ENCODE measurements around the gene SLC34A1.
"Not testable (repeated sequence)": the region's sequence is repeated elsewhere in the genome, so short reads cannot be mapped to it uniquely, and the experiment has no call there.

SLC34A1 gene

DNA sequence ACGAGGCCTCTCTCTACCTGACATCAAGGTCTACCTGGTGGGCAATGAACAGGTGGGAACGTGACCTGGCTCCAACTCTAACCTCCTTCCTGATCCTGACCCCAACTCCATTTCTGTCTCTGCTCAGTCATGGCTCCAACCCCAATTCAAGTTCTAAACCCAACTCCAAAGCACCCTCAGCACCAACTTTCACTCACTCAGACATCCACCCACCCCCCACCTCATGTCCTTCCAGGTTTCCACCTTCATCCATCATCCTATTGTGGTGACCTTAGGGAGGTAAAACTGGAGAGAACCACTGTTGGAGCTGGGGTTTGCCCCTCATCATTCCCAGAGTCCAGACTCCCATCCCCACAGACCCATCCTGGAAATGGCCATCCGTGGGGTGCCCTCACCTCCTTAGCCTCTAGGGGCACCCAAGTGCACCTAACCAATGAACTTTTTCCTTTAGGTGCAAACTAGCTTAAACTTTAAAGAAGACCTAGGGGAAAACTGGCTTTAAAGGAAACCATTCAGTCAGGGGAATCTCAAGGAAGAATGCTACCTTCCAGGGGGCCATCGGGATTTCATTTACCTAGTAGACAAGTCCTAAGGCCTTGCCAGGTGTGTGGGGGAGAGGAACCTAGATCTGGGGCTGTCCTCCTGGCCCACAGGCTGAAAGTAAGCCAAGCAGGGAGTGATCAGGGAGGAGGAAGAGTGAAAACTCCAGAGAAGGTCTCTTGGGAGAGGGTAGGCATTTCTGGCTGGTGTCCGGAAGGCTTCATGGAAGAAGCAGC, 15.2 kb upstream of the SLC34A1 start:
- DNase-seq: no peak

GRCh38 chr5:177369645-177370440, 14.4 kb upstream of the SLC34A1 start:
- no peak for DNase-seq

- DNase-seq: peak; percentile 58
Observed at GRCh38 chr5:177370488-177371119, 13.6 kb upstream of the SLC34A1 start.

- no peak for DNase-seq
Observed at GRCh38 chr5:177371120-177372033, 12.9 kb upstream of the SLC34A1 start.

DNA sequence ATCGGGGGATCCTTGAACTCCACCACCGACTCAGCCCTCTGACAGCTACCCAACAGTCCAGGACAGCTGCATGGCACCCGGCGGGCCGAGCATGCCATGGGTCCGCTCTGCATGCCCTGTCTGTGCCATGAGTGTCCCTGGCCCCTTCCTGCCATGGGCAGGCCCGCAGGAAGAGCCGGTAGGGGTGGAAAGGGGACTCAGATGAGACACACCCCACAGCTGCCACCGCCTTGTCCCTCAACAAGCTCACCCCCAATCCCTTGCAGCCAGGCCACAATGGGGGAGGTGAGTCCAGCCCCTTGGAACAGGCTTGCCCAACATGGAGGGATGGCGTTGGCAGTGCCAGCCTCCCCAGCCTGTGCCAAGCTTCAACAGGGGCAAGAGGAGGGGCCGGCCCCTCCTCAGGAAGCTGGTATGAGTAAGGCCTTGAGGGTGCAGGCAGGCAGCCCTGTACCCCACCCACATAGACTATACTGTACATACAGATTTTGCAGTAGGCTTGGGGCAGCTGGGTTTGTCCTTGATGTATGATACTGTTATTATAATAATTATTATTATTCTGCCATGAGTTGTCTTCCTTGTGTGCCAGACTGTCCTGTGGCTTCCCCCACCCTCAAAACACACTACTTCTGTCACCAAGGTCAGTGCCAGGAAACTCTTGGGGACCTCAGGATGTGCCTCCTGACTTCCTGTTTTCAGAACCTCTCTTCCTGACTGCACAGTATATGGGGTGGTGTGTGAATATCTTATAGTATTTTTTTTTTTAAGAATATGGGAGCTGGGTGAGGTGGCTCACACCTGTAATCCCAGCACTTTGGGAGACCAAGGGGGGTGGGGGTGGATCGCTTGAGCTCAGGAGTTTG, 12.0 kb upstream of the SLC34A1 start:
- DNase-seq: no peak

DNA sequence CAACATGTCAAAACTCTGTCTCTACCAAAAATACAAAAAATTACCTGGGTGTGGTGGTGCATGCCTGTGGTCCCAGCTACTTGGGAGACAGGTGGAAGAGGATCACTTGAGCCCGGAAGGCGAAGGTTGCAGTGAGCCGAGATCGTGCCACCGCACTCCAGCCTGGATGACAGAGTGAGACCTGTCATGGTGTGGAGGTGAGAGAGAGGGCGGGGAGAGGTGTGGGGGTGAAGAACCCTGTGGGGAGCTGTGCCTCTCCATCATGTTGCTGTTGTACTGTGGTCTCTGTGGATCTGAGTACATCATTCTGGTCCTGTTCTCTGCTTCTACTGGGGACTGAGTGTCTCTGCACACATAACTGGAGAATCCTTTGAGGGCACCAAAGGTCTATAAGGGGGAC, 11.3 kb upstream of the SLC34A1 start:
- DNase-seq: no peak

DNA sequence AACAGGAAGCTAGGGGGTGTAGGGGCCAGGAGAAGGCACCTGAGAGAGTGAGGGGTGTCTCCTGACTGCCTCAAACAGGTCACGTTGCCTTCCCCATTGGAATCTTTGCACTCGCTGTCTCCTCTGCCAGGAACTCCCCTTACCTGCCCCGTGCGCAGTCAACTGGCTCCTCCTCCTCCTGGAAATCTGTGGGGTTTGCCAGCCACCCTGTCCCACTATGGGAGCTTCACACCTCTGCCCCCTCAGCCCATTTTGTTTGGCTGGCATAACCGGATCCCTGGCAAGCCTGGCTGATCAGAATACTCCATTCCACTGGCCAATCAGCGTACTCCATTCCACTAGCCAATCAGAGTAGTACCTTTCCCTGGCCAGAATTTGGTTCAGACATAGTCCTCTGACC, 10.4 kb upstream of the SLC34A1 start:
- DNase-seq: no peak

DNA sequence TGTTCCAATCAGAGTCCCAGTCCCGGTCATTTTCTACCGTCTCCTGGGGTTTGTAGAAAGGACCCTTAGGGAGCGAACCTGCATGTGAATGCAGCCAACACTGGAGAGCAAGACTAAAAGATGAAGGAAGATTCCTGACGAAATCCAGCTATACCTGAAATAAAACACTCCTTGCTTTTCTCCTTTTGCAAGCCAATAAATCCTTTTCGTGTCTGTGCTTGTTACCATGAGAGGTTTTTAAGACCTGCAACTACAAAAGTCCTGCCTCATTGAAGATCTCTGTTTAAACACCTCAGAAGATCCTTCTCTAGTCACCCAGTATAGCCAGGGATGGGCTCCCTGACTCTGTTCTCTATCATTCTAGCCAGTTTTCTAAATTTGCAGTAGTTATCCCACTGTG, 10.0 kb upstream of the SLC34A1 start:
- no peak for DNase-seq

DNA sequence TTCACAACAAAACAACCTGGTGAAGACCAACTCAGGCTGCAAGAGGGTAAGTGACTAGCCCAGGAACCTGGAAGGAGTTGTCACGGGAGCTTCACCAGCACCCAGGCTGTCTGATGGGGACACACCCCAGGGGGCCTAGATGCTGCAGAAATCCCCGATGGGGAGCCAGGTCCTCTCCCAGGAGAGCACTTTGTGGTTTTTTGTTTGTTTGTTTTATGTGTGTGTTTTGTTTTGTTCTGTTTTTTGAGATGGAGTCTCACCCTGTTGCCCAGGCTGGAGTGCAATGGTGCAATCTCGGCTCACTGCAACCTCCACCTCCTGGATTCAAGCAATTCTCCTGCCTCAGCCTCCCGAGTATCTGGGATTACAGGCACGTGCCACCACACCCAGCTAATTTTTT, 8.7 kb upstream of the SLC34A1 start:
- DNase-seq: not testable (repeated sequence)

DNA sequence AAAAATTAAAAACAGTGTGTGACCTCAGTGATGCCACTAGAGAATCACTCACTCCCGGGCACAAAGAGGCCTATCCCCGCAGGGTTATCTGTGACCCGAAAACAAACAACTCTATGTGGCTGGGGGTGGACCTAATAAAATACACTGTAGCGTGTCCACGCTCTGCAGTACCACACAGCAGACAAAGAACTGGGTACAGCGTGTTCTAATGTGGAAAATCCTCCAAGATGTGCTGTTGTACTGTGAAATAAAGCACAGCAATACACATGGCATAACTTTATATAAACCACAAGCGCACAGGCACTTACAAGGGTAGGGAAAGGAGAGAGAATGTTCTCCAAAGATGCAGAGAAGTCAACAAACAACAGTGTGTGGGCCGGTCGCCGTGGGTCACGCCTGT, 8.1 kb upstream of the SLC34A1 start:
- DNase-seq: no peak

DNA sequence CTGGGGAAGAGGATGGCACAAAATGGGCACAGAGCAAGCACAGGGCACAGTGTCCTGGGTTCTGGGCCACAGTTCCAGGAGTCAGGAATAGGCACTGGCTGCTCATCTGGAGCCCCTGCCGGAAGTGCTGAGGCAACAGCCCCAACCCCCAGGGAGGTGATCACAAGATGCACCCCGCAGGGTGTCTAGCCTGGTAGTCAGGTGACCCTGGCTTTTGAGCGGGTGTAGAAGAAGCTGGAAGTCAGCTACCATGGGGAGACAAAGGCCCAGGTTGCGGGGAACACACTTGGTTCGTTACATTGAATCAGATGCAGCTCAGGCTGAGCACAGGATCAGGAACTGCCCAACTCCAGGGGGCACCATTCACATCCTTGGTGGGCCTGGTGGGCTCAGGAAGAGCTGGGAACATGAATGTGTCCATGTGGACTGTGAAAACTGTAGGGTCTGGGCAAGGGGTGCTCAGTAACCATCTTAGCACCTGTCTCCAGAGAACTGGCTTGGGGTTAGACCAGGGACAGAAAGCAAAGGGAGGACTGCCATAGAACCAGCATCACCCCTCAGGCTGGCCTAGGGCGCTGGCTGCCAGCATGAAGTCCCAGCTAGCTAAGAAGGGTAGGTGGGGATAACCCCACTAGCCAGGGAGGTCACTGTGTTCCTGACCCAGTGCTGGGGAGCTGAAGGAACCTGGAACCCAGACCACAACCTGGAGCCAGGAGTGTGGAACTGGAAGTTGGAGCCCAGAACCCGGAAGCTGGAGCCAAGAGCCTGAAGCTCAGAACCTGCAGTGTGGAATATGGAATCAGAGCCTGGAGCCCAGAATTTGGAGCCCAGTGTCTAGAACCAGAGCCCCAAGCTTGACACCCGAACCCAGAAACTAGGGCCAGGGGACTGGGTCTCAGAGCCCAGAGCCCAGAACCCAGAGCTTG, 6.1 kb upstream of the SLC34A1 start:
- DNase-seq: no peak

GRCh38 chr5:177378884-177379883, 5.0 kb upstream of the SLC34A1 start:
- DNase-seq: no peak

GRCh38 chr5:177380805-177381126, 3.5 kb upstream of the SLC34A1 start:
- no peak for DNase-seq

- DNase-seq: peak; percentile 35
Observed at GRCh38 chr5:177382423-177383029, 1.7 kb upstream of the SLC34A1 start.

GRCh38 chr5:177383181-177383580, 1.1 kb upstream of the SLC34A1 start:
- no peak for DNase-seq

GRCh38 chr5:177385720-177386119, 1.5 kb downstream of the SLC34A1 start:
- DNase-seq: no peak

GRCh38 chr5:177386542-177386941, 2.3 kb downstream of the SLC34A1 start:
- DNase-seq: no peak

DNA sequence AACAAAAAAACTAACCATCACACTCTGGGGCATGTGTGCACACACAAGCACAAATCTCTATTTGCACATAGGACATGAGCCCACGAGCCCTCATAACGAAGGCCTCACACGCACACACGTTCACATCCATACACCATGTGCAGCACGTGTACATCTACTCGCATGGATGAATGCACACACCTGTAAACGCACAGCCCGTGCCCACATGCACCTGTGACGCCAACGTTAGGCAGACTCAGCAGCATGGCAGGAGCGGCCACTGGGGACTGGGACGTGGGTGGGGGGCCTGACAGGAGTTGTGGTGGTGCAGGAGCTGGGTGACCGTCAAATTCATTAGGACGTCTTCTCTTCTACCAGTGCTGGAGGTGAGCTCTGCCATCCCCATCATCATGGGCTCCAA, 3.2 kb downstream of the SLC34A1 start:
- DNase-seq: no peak

DNA sequence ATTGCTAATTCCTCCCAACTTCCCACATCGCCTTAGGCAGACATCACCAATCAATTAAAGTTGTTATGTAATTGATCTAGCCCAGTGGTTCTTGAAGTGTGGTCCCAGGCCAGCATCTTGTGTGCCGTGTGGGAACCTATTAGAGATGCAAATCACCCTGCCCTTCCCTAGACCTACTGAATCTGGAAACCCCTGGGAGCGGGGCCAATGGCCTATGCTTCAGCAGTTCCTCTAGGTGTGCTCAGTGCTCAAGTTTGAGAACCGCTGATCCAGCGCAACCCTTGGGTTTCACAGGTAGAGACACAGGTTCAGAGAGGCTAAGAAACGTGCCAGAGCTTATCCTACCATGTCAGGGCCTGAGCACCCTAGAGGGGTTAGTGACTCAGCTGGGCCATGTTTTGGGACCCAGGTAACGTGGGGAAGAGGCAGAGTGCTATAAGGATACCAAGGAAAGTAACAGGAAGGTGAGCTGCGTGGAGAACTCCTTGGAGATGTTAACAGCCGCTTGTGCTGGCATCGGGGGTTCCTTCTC, 4.4 kb downstream of the SLC34A1 start:
- DNase-seq: no peak

Measured in CD4-positive, alpha-beta T cell treated with Interleukin-15 for 1 hour (primary cell).